HepG2 (cell line): Measurements from ENCODE around the gene HLF. TPM values are rescaled to one million over a fixed set of nuclear protein-coding genes. Genes with fewer than 3 reads are reported as not detected.

Experiments
- BATF2 ChIP-seq: sonication (generic); formaldehyde crosslinking; IDR thresholded peaks from 2 replicates; pipeline ENCODE4 v1.8.0; 2022; ENCODE audit warnings: mild to moderate bottlenecking, missing genetic modification reagents, moderate library complexity
- DZIP1 ChIP-seq: sonication (generic); formaldehyde crosslinking; IDR thresholded peaks from 2 replicates; pipeline ENCODE4 v1.5.0; 2020; ENCODE audit warnings: mild to moderate bottlenecking, missing genetic modification reagents
- HOXA5 ChIP-seq: sonication (generic); formaldehyde crosslinking; IDR thresholded peaks from 2 replicates; pipeline ENCODE4 v1.4.0; 2020; ENCODE audit warnings: missing genetic modification reagents
- IRX3 ChIP-seq: sonication (generic); formaldehyde crosslinking; IDR thresholded peaks from 2 replicates; pipeline ENCODE4 v1.8.1; 2023; ENCODE audit warnings: mild to moderate bottlenecking, low read depth, missing genetic modification reagents, borderline replicate concordance
- MAZ ChIP-seq, 2 experiments: sonication (generic) in 1 of 2; formaldehyde crosslinking in 1 of 2; IDR thresholded peaks; 2 replicates each; pipeline versions ENCODE4 v1.5.0 to v1.6.1; 2012 to 2020; ENCODE audit warnings: low read depth in 2 of 2, mild to moderate bottlenecking in 2 of 2, borderline replicate concordance in 1 of 2, improper control_type of control experiment in 1 of 2, low read length in 1 of 2, missing genetic modification reagents in 1 of 2, moderate library complexity in 1 of 2
- RFXANK ChIP-seq: IDR thresholded peaks from 2 replicates; pipeline ENCODE4 v1.6.1; 2016
- SIN3A ChIP-seq: IDR thresholded peaks from 2 replicates; pipeline ENCODE4 v1.6.1; 2011; ENCODE audit warnings: low read depth, mild to moderate bottlenecking, control low read depth, low read length, borderline replicate concordance
- SNAPC5 ChIP-seq: sonication (generic); formaldehyde crosslinking; IDR thresholded peaks from 2 replicates; pipeline ENCODE4 v1.8.1; 2023; ENCODE audit warnings: mild to moderate bottlenecking, missing genetic modification reagents, borderline replicate concordance
- SP5 ChIP-seq: IDR thresholded peaks from 2 replicates; pipeline ENCODE4 v1.6.1; 2016; ENCODE audit warnings: low read depth, borderline replicate concordance
- UBTF ChIP-seq: sonication (generic); formaldehyde crosslinking; IDR thresholded peaks from 2 replicates; pipeline ENCODE4 v1.4.0; 2020; ENCODE audit warnings: mild to moderate bottlenecking, missing genetic modification reagents
- XBP1 ChIP-seq: sonication (generic); formaldehyde crosslinking; IDR thresholded peaks from 2 replicates; pipeline ENCODE4 v1.5.0; 2020; ENCODE audit warnings: missing genetic modification reagents
- ZNF280D ChIP-seq: sonication (generic); formaldehyde crosslinking; IDR thresholded peaks from 2 replicates; pipeline ENCODE4 v1.5.1; 2020; ENCODE audit warnings: mild to moderate bottlenecking, missing genetic modification reagents
- ZNF333 ChIP-seq: sonication (generic); formaldehyde crosslinking; IDR thresholded peaks from 2 replicates; pipeline ENCODE4 v1.4.0; 2020; ENCODE audit warnings: mild to moderate bottlenecking, missing genetic modification reagents, borderline replicate concordance
- ZNF44 ChIP-seq: sonication (generic); formaldehyde crosslinking; IDR thresholded peaks from 2 replicates; pipeline ENCODE4 v1.5.1; 2020; ENCODE audit warnings: mild to moderate bottlenecking, missing genetic modification reagents
- ZNF451 ChIP-seq: sonication (generic); formaldehyde crosslinking; IDR thresholded peaks from 2 replicates; pipeline ENCODE4 v1.5.0; 2020; ENCODE audit warnings: mild to moderate bottlenecking, missing genetic modification reagents
- ZNF597 ChIP-seq: sonication (generic); formaldehyde crosslinking; IDR thresholded peaks from 2 replicates; pipeline ENCODE4 v1.5.0; 2020; ENCODE audit warnings: missing genetic modification reagents
- ZNF605 ChIP-seq: sonication (generic); formaldehyde crosslinking; IDR thresholded peaks from 2 replicates; pipeline ENCODE4 v1.8.0; 2022; ENCODE audit warnings: mild to moderate bottlenecking, missing genetic modification reagents
- ZNF672 ChIP-seq: sonication (generic); formaldehyde crosslinking; IDR thresholded peaks from 2 replicates; pipeline ENCODE4 v1.8.1; 2022; ENCODE audit warnings: missing genetic modification reagents
- ZNF790 ChIP-seq: sonication (generic); formaldehyde crosslinking; IDR thresholded peaks from 2 replicates; pipeline ENCODE4 v1.8.0; 2022; ENCODE audit warnings: missing genetic modification reagents, mild to moderate bottlenecking, borderline replicate concordance
- polyA plus RNA-seq, 8 experiments: library from polyadenylated mRNA; depleted of rRNA in 3 of 8; stranded (reverse) in 7 of 8; unstranded in 1 of 8; fragments of >200 nt; fragmentation: Illumina TruSeq in 4 of 8; extraction: Trizol in 4 of 8; gene quantifications; 2 replicates each; pipeline versions ENCODE4 v1.2.1 to v1.2.3, GENCODE V29; 2011 to 2016; ENCODE audit warnings: low read depth in 4 of 8, missing spikeins in 1 of 8, mixed read lengths in 1 of 8; ENCODE audit not compliant: insufficient read depth in 1 of 8
- total RNA-seq, 5 experiments: library from RNA; depleted of rRNA; stranded (reverse); fragments of >200 nt; fragmentation: Illumina TruSeq; extraction: Trizol; gene quantifications; 2 replicates each; pipeline ENCODE4 v1.2.3, GENCODE V29; 2016; ENCODE audit warnings: low read depth in 1 of 5

The HLF gene
- total and polyA plus RNA-seq, 2 of the 13 experiments (the other 11 are each of a cell fraction or from before 2014, with no cell fraction given) = 202 to 346 TPM

- TF ChIP-seq ZNF280D (no peak), SNAPC5 (CRISPR knock-in tag) (no peak), ZNF597 (CRISPR knock-in tag) (no peak), SP5 (CRISPR knock-in tag) (no peak), XBP1 (no peak), ZNF451 (CRISPR knock-in tag) (no peak), ZNF790 (CRISPR knock-in tag) (no peak), RFXANK (CRISPR knock-in tag) (no peak), DZIP1 (CRISPR knock-in tag) (no peak), UBTF (no peak), ZNF44 (CRISPR knock-in tag) (no peak), BATF2 (CRISPR knock-in tag) (no peak), IRX3 (CRISPR knock-in tag) (no peak), ZNF672 (CRISPR knock-in tag) (no peak), HOXA5 (CRISPR knock-in tag) (no peak), ZNF333 (CRISPR knock-in tag) (no peak), ZNF605 (CRISPR knock-in tag) (no peak), MAZ (IDR thresholded peaks at IDR 0.05; ENCODE audit: borderline replicate concordance, low read depth, low read length) (no peak), MAZ (CRISPR knock-in tag; IDR thresholded peaks at IDR 0.05; ENCODE audit: low read depth) (no peak), SIN3A (no peak)
Observed at GRCh38 chr17:55319933-55320593, 55.3 kb downstream of the HLF start (continued).
